ENCODE data around the gene CACNB4. TPM values are rescaled to one million over a fixed set of nuclear protein-coding genes. Genes with fewer than 3 reads are reported as not detected.

CACNB4 gene
- total and polyA plus RNA-seq, 9 of the 15 experiments (the other 6 are each of a cell fraction or from before 2014, with no cell fraction given): 0.01 to 0.20 (median 0.04) TPM; not detected in 1

DNA sequence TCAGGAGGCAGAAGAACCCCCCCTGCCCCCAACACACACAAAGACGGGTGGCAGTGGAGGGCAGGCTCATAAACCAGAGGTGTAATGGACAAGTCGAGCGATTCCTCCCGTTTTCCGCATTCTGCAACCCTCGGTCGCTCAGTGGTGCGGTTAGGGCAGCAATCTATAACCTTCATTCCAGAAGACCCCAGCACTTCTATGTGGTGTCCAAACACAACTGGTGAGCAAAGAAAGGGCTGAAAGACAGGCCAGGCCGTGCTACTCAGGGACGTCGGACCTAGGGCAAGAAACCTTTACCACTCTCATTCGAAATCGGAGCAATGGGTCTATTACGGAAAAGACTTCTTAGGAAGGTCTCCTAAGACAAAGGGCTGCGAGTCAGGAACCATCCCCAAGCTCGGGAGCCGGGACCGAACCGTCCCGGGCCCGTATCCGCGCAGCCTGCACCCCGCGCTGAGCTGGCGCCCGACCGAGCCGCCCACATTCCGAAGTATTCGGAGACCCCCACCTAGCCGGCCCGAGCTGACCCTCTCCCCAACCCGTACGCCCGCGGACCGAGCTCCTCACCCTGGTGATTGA lies 271.2 kb downstream of the CACNB4 start (continued):
- peak in 1 of 2 experiments; percentile 14; a peak in 1 of 4 replicates for TF ChIP-seq ARNT (IDR thresholded peaks at IDR 0.05)
- no peak for TF ChIP-seq SRSF3 (IDR thresholded peaks at IDR 0.05; ENCODE audit: insufficient read depth, low read length)
- peak; percentile 83 for TF ChIP-seq BCOR (IDR thresholded peaks at IDR 0.05)
- TF ChIP-seq ZC3H8 (IDR thresholded peaks at IDR 0.05): no peak
- TF ChIP-seq ZNF384 (IDR thresholded peaks at IDR 0.05; ENCODE audit: low read depth, low read length): no peak
- no peak for TF ChIP-seq ZNF224 (CRISPR knock-in tag; IDR thresholded peaks at IDR 0.05)
- peak; percentile 15; the same call in 1 of the 2 replicates for TF ChIP-seq USF1 (CRISPR knock-in tag; IDR thresholded peaks at IDR 0.05)
- no peak for TF ChIP-seq FOXK1 (CRISPR knock-in tag; IDR thresholded peaks at IDR 0.05; ENCODE audit: borderline replicate concordance)
- TF ChIP-seq ZBTB7A (IDR thresholded peaks at IDR 0.05; ENCODE audit: borderline replicate concordance, control insufficient read depth, low read depth, low read length): 0 out of 2 replicates have a peak, but pooled peaks have one; percentile 72
- no peak for TF ChIP-seq TCF7 (IDR thresholded peaks at IDR 0.05; ENCODE audit: borderline replicate concordance)
- no peak for TF ChIP-seq ID3 (CRISPR knock-in tag; IDR thresholded peaks at IDR 0.05)
- no peak for TF ChIP-seq ID3 (tag; IDR thresholded peaks at IDR 0.05)
- TF ChIP-seq RCOR1 (IDR thresholded peaks at IDR 0.05; ENCODE audit: borderline replicate concordance in 1 of 2, low read depth in 2 of 2, low read length in 2 of 2): peak in 1 of 2 experiments; percentile 43; a peak in 1 of 4 replicates
- TF ChIP-seq IFI16 (CRISPR knock-in tag; IDR thresholded peaks at IDR 0.05): no peak
- TF ChIP-seq ETV1 (tag; conservative IDR thresholded peaks at IDR 0.05; ENCODE audit: low read depth): 0 out of 2 replicates have a peak, but pooled peaks have one; percentile 5
- TF ChIP-seq HMBOX1 (IDR thresholded peaks at IDR 0.05): 0 out of 2 replicates have a peak, but pooled peaks have one; percentile 47
- TF ChIP-seq, protein P1, sequence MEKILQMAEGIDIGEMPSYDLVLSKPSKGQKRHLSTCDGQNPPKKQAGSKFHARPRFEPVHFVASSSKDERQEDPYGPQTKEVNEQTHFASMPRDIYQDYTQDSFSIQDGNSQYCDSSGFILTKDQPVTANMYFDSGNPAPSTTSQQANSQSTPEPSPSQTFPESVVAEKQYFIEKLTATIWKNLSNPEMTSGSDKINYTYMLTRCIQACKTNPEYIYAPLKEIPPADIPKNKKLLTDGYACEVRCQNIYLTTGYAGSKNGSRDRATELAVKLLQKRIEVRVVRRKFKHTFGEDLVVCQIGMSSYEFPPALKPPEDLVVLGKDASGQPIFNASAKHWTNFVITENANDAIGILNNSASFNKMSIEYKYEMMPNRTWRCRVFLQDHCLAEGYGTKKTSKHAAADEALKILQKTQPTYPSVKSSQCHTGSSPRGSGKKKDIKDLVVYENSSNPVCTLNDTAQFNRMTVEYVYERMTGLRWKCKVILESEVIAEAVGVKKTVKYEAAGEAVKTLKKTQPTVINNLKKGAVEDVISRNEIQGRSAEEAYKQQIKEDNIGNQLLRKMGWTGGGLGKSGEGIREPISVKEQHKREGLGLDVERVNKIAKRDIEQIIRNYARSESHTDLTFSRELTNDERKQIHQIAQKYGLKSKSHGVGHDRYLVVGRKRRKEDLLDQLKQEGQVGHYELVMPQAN (IDR thresholded peaks at IDR 0.05; ENCODE audit: borderline replicate concordance): 0 out of 2 replicates have a peak, but pooled peaks have one; percentile 13
- TF ChIP-seq SRSF1 (IDR thresholded peaks at IDR 0.05; ENCODE audit: low read depth, low read length): 0 out of 2 replicates have a peak, but pooled peaks have one; percentile 61
- no peak for TF ChIP-seq FOXP4 (CRISPR knock-in tag; IDR thresholded peaks at IDR 0.05; ENCODE audit: borderline replicate concordance)
- TF ChIP-seq POLR3A (IDR thresholded peaks at IDR 0.05; ENCODE audit: borderline replicate concordance, extremely low read depth, insufficient read depth, insufficient read length): no peak
- TF ChIP-seq BRD4 (IDR thresholded peaks at IDR 0.05): 0 out of 2 replicates have a peak, but pooled peaks have one; percentile 12

Measured in K562 (cell line).